HCT116 (cell line): Measurements from ENCODE around the gene NEO1. TPM values are rescaled to one million over a fixed set of nuclear protein-coding genes. Genes with fewer than 3 reads are reported as not detected.

Source experiments
- ATAC-seq: fragments of 200-7000 bp; cut with Tn5 transposase; 2 replicates; pipeline ENCODE4 v1.9.1; 2020; ENCODE audit warnings: mild to moderate bottlenecking, moderate library complexity
- BruUV-seq: library from RNA; stranded (reverse); fragments of 400-500 nt; replicated peaks from 2 replicates; lab custom pipeline; 2021; lab: Mats Ljungman, UMichigan
- CTCF ChIA-PET: fragments of 300-600 bp; sonication (Branson Sonifier 250); formaldehyde crosslinking; loops from one replicate; lab custom pipeline; 2021; ENCODE audit warnings: antibody characterized with exemption; lab: Charles Lee
- POLR2A ChIA-PET: fragments of 300-600, 350-600 bp; sonication (Branson Sonifier 250); formaldehyde crosslinking; loops from one replicate; lab custom pipeline; 2021; ENCODE audit warnings: antibody characterized with exemption; lab: Charles Lee
- RAD21 ChIA-PET, 2 experiments: fragments of 300-600 bp; sonication (Branson Sonifier 250); formaldehyde crosslinking; loops; one replicate each; lab custom pipeline; 2023; ENCODE audit warnings: low total read pairs in 2 of 2; ENCODE audit not compliant: uncharacterized antibody in 2 of 2, unreplicated experiment in 2 of 2, low non-redundant PET in 1 of 2; lab: Charles Lee
- DNase-seq: peaks from one replicate; pipeline ENCODE4 v3.0.0-alpha.2; 2010; ENCODE audit warnings: low read depth, low spot score
- H2AFZ ChIP-seq: fragments of 200-600 bp; shearing (Covaris generic), sonication (generic); 2 replicates; pipeline ENCODE4 v1.6.1; 2017; ENCODE audit warnings: low read depth, mixed run types, mixed read lengths, antibody characterized with exemption, low read length; ENCODE audit not compliant: poor library complexity, severe bottlenecking
- H3K27ac ChIP-seq: 2 replicates; pipeline ENCODE4 v1.5.1; 2012; ENCODE audit warnings: low read depth, low read length
- H3K27me3 ChIP-seq: fragments of 200-600 bp; sonication (generic); 2 replicates; pipeline ENCODE4 v1.6.1; 2016; ENCODE audit warnings: mixed run types, low read length, mixed read lengths; ENCODE audit not compliant: insufficient read depth
- H3K36me3 ChIP-seq, 2 experiments: fragments of 200-500 bp in 1 of 2; fragments of 200-600 bp in 1 of 2; sonication (Bioruptor generic) in 1 of 2; sonication (generic) in 1 of 2; 2 replicates each; pipeline versions ENCODE4 v1.5.1 to v1.6.1; 2014 to 2016; ENCODE audit warnings: low read length in 2 of 2, inconsistent platforms in 1 of 2, mixed read lengths in 1 of 2, mixed run types in 1 of 2; ENCODE audit not compliant: insufficient read depth in 2 of 2, control insufficient read depth in 1 of 2
- H3K4me1 ChIP-seq, 2 experiments: fragments of 200-600 bp in 1 of 2; sonication (generic) in 1 of 2; 2 replicates each; pipeline versions ENCODE4 v1.5.1 to v1.6.1; 2012 to 2017; ENCODE audit warnings: low read length in 2 of 2, inconsistent platforms in 1 of 2, mild to moderate bottlenecking in 1 of 2, mixed read lengths in 1 of 2, mixed run types in 1 of 2, moderate library complexity in 1 of 2; ENCODE audit not compliant: insufficient read depth in 2 of 2, control insufficient read depth in 1 of 2
- H3K4me2 ChIP-seq: fragments of 200-600 bp; sonication (generic); 2 replicates; pipeline ENCODE4 v1.6.1; 2017; ENCODE audit warnings: mixed run types, low read length, mixed read lengths
- H3K4me3 ChIP-seq, 2 experiments: fragments of 200-600 bp in 1 of 2; sonication (generic) in 1 of 2; replicated peaks in 1 of 2; 2 replicates each; pipeline ENCODE4 v1.5.1; 2011 to 2016; ENCODE audit warnings: low read length in 2 of 2, control low read depth in 1 of 2, low read depth in 1 of 2, mild to moderate bottlenecking in 1 of 2, mixed read lengths in 1 of 2, mixed run types in 1 of 2
- H3K79me2 ChIP-seq: fragments of 200-600 bp; sonication (generic); 2 replicates; pipeline ENCODE4 v1.6.1; 2017; ENCODE audit warnings: mild to moderate bottlenecking, mixed run types, low read length, moderate library complexity, mixed read lengths; ENCODE audit not compliant: insufficient read depth
- H3K9ac ChIP-seq: fragments of 200-600 bp; sonication (generic); 2 replicates; pipeline ENCODE4 v1.6.1; 2016; ENCODE audit warnings: low read length, mixed read lengths
- H3K9me2 ChIP-seq: fragments of 200-600 bp; sonication (generic), shearing (Covaris generic); 2 replicates; pipeline ENCODE4 v1.6.1; 2017; ENCODE audit warnings: mixed run types, mild to moderate bottlenecking, moderate library complexity; ENCODE audit not compliant: insufficient read depth
- H3K9me3 ChIP-seq, 2 experiments: fragments of 200-500 bp in 1 of 2; fragments of 200-600 bp in 1 of 2; sonication (Bioruptor generic) in 1 of 2; sonication (generic) in 1 of 2; 2 replicates each; pipeline ENCODE4 v1.6.1; 2014 to 2017; ENCODE audit warnings: low read length in 2 of 2, mixed read lengths in 2 of 2, inconsistent platforms in 1 of 2, low read depth in 1 of 2, mild to moderate bottlenecking in 1 of 2, mixed run types in 1 of 2, moderate library complexity in 1 of 2; ENCODE audit not compliant: control insufficient read depth in 1 of 2, insufficient read depth in 1 of 2
- H4K20me1 ChIP-seq: fragments of 200-600 bp; sonication (generic), shearing (Covaris generic); 2 replicates; pipeline ENCODE4 v1.6.1; 2017; ENCODE audit warnings: mixed run types, mild to moderate bottlenecking, moderate library complexity; ENCODE audit not compliant: insufficient read depth
- ATF3 ChIP-seq: IDR thresholded peaks from 2 replicates; pipeline ENCODE4 v1.6.1; 2012
- EGR1 ChIP-seq: IDR thresholded peaks from 2 replicates; pipeline ENCODE4 v1.6.1; 2012; ENCODE audit warnings: low read depth
- EZH2 ChIP-seq: fragments of 200-600 bp; sonication (generic); IDR thresholded peaks from 2 replicates; pipeline ENCODE4 v1.6.1; 2017; ENCODE audit warnings: antibody characterized with exemption, mixed run types
- POLR2A ChIP-seq: IDR thresholded peaks from 2 replicates; pipeline ENCODE4 v1.7.0; 2011; ENCODE audit warnings: borderline replicate concordance; ENCODE audit not compliant: insufficient read depth, insufficient read length; ENCODE audit errors: extremely low read depth
- POLR2AphosphoS5 ChIP-seq: IDR thresholded peaks from 2 replicates; pipeline ENCODE4 v1.6.1; 2011; ENCODE audit warnings: mild to moderate bottlenecking, low read depth, low read length, moderate library complexity
- RAD21 ChIP-seq: IDR thresholded peaks from 2 replicates; pipeline ENCODE4 v1.6.1; 2012; ENCODE audit warnings: low read depth, mild to moderate bottlenecking
- SIN3A ChIP-seq: IDR thresholded peaks from 2 replicates; pipeline ENCODE4 v1.6.1; 2012; ENCODE audit warnings: low read depth
- TCF7L2 ChIP-seq: IDR thresholded peaks from 2 replicates; pipeline ENCODE4 v1.7.0; 2011; ENCODE audit warnings: borderline replicate concordance, inconsistent platforms; ENCODE audit not compliant: insufficient read depth, insufficient read length; ENCODE audit errors: extremely low read depth
- ZNF274 ChIP-seq: fragments of 200-500 bp; sonication (Bioruptor generic); IDR thresholded peaks from 2 replicates; pipeline ENCODE4 v1.6.1; 2014; ENCODE audit warnings: mild to moderate bottlenecking, low read depth, low read length, inconsistent platforms
- intact Hi-C: fragments of 100-400 bp; cut with micrococcal nuclease; formaldehyde crosslinking; loops from 2 replicates; pipeline ENCODE4 v1.10.0; 2022
- total RNA-seq: library from RNA; stranded (reverse); gene quantifications from one replicate; pipeline ENCODE4 v1.2.1, GENCODE V29; 2021; ENCODE audit not compliant: unreplicated experiment
- TF ChIP-seq, protein P1 (sequence below): IDR thresholded peaks from 2 replicates; pipeline ENCODE4 v1.6.1; 2012; ENCODE audit warnings: low read depth
- TF ChIP-seq, protein P2 (sequence below): IDR thresholded peaks from 2 replicates; pipeline ENCODE4 v1.6.1; 2011; ENCODE audit warnings: mild to moderate bottlenecking, low read length, moderate library complexity; ENCODE audit not compliant: insufficient replicate concordance; ENCODE audit errors: extremely low read depth

NEO1 gene
- total RNA-seq, 1 experiment from 2014 or later = 30.0 TPM

DNA sequence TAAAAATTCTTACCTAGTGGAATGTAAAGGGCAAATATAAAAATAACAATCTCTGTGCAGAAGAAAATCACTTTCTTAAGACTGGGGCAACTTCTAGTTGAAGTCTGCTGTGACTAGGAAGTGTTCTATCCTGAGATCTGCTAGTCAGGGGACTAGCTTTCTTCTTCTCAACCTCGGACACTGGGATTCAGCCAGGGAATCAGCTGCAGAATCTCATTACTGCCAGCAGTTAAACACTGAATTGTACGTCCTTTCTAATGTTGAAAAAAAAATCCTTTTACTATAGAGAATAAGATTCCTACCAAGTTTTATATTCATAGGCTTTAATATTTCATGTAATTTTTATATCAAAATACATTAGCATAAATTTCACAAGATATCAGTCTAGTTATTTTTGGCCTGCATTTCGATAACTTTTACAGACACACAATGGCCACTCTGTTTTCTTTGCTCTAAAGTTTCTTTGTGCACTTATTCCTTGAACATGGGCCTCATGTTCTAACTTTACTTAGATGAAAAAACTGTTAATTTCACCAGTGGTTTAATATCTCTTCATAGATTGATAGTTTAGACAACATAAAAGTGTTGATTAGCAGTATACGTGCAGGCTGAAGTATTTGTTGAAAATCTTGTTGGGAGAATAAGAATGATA, 2.6 kb upstream of the NEO1 start:
- ATAC-seq = no peak
- intact Hi-C loops = no loop called here
- no peaks in the 10 kb centered on the region for H3K27me3 ChIP-seq

More for the DNA sequence above, 2.6 kb upstream of the NEO1 start:
- DNase-seq = no peak
- TF ChIP-seq ZNF274 (no peak), EZH2 (no peak), TCF7L2 (no peak), POLR2A (no peak), POLR2AphosphoS5 (no peak), SIN3A (no peak), ATF3 (no peak), EGR1 (no peak), RAD21 (no peak)
- TF ChIP-seq, protein P1, sequence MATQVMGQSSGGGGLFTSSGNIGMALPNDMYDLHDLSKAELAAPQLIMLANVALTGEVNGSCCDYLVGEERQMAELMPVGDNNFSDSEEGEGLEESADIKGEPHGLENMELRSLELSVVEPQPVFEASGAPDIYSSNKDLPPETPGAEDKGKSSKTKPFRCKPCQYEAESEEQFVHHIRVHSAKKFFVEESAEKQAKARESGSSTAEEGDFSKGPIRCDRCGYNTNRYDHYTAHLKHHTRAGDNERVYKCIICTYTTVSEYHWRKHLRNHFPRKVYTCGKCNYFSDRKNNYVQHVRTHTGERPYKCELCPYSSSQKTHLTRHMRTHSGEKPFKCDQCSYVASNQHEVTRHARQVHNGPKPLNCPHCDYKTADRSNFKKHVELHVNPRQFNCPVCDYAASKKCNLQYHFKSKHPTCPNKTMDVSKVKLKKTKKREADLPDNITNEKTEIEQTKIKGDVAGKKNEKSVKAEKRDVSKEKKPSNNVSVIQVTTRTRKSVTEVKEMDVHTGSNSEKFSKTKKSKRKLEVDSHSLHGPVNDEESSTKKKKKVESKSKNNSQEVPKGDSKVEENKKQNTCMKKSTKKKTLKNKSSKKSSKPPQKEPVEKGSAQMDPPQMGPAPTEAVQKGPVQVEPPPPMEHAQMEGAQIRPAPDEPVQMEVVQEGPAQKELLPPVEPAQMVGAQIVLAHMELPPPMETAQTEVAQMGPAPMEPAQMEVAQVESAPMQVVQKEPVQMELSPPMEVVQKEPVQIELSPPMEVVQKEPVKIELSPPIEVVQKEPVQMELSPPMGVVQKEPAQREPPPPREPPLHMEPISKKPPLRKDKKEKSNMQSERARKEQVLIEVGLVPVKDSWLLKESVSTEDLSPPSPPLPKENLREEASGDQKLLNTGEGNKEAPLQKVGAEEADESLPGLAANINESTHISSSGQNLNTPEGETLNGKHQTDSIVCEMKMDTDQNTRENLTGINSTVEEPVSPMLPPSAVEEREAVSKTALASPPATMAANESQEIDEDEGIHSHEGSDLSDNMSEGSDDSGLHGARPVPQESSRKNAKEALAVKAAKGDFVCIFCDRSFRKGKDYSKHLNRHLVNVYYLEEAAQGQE = no peak
- TF ChIP-seq, protein P2, sequence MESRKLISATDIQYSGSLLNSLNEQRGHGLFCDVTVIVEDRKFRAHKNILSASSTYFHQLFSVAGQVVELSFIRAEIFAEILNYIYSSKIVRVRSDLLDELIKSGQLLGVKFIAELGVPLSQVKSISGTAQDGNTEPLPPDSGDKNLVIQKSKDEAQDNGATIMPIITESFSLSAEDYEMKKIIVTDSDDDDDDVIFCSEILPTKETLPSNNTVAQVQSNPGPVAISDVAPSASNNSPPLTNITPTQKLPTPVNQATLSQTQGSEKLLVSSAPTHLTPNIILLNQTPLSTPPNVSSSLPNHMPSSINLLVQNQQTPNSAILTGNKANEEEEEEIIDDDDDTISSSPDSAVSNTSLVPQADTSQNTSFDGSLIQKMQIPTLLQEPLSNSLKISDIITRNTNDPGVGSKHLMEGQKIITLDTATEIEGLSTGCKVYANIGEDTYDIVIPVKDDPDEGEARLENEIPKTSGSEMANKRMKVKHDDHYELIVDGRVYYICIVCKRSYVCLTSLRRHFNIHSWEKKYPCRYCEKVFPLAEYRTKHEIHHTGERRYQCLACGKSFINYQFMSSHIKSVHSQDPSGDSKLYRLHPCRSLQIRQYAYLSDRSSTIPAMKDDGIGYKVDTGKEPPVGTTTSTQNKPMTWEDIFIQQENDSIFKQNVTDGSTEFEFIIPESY = no peak
- TF ChIP-seq, all 23 proteins: peak for 0
- CTCF ChIA-PET = interaction anchor here (1.1 kb wide), 1 partner anchor 14 kb away, joined by 3 read pairs; no protein-coding TSS in a partner anchor
- H3K9me3 ChIP-seq = no peaks in the 10 kb centered on the region
- POLR2A ChIA-PET = no interaction called here
- H3K9ac ChIP-seq = no peak overlapping the region
- no TSS peak for BruUV-seq
- no peak overlapping the region for H2AFZ ChIP-seq
- H3K4me3 ChIP-seq = no peak overlapping the region
- H3K36me3 ChIP-seq = no peaks in the 10 kb centered on the region
- no peak overlapping the region for H3K27ac ChIP-seq
- H3K4me1 ChIP-seq = peaks cover 5 to 13% of the 10 kb centered on the region in 2 experiments; a peak in 2 of 4 replicates
- H3K4me2 ChIP-seq = no peak overlapping the region
- no peaks in the 10 kb centered on the region for H4K20me1 ChIP-seq
- RAD21 ChIA-PET = no interaction called here
- no peaks in the 10 kb centered on the region for H3K79me2 ChIP-seq
- no peaks in the 10 kb centered on the region for H3K9me2 ChIP-seq
